Measurements from ENCODE around the gene SDCCAG8.

The SDCCAG8 gene

DNA sequence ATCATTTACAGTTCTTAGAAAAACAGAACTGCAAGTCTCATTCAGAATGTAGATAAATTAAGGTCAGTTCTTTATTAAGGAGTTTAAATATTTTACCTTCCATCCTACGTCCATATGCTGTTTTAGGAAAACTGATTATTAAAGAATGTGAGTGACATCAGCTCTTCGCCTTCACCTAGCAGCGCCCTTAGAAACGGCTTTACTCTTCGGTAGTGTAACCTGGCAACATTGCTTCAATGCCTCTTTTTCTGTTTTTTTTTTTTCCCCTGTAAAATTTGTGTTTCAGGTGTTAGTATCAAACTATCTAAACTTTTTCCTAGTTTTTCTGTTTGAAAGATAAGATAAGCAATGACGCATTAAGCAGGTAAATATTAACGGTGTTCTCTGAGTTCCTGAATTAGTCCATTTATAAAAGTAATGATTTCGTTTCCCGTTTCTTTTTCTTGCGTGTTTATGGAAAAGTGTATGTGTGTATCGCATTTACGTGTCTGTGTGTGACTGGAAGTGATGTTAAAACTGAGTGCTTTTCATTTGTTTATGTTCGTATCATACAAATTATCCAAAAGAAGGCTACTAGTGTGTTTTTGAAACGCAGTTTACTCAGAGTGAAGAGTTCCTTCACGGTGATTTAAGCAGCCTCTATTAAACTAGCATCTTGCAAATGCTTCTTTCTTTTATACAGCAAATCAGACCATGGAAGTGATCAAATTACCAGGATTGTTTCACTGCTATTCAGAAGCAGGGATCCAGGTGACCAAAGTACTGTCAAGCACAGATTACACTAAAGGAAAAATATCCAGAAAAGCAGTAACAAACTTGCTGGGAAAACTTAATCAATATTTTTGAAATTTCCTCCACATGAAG lies 139.0 kb downstream of the SDCCAG8 start:
- no peak for DNase-seq

DNA sequence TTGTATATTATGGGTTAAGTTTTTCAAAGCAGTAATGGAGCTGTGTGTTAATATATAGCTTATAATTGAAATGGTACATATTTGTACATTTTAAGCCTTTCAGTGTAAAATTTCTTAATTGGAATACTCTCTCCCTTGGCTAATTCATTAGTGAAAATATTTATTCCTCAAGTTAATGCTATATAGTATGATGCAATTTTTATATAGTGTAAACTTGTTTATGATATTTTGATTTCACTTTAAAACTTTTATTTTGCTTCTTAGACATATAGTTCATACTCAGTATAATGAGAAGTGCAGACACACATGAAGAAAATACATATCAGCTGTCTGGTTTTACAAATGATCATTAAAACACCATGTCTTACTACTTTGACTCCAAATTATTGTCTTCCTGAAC lies 140.6 kb downstream of the SDCCAG8 start:
- DNase-seq, result no peak

DNA sequence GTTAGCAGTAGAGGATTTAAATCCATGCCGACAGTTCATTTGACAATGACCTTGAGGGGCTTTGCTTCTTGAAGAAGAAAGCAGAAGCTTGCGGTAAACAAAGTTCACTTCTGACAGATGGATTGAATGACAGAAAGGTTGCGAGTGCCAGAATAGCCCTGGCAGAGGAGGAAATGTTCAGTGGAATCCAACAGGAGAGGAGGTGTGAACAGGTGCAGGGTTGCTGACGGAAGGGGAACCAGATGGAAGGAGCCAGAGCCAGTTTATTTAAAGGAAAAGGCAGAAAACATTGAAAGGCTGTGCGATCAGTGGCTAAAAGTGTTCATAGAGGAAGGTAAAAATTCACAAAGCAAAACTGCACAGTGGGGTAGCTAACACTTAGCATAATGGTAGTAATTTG lies 141.0 kb downstream of the SDCCAG8 start:
- DNase-seq, result no peak

DNA sequence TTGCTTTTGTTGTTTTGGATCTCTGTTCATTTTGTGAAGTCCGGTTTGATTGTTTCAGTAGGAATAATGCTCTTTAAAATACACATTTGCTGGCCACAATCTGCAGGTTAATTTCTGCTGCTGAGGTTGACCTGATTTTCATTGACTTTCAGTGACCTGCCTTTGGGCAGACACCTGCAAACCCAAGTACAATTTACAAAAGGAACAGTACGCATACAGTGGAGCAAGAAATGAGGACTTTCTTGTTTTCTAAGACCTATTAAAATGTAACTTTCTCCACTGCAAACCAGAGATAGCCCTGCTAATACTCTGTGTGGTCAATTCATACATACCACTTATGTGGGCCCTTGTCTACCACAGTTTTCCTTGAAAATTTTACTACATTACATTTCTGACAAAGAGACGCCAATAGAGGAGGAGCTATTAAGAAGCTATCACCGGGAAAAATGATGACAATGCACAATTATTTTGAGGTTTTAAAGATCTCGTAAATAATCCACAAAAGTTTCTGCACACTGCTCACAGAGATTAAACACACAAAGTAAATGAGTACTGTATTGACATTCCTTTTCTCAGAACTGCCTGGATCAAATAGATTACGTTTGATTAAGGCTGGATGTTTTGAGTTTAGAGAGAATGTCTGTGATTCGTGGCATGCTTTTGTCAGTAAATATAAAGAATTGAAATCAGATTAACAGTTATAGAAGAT lies 141.9 kb downstream of the SDCCAG8 start:
- DNase-seq, result no peak

DNA sequence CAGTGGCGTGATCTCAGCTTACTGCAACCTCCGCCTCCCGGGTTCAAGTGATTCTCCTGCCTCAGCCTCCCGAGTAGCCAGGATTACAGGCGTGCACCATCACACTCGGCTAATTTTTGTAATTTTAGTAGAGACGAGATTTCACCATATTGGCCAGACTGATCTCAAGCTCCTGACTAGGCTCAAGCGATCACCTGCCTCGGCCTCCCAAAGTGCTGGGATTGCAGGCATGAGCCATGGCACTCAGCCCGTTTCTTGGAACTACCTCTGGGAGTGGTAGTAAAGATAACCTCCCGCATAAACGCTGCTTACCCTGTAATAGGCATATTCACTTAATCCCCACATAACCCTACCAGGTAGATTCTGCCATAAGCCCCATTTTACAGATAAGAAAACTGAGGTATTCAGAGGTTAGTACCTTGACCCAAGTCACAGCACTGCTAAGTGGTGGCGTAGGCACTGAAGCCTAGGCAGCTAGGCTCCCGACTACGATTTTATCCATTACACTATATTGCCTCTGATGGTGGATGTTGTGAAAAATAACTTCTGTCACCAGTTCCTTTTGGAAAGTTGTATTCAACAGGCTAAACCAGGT lies 143.8 kb downstream of the SDCCAG8 start:
- no peak for DNase-seq

DNA sequence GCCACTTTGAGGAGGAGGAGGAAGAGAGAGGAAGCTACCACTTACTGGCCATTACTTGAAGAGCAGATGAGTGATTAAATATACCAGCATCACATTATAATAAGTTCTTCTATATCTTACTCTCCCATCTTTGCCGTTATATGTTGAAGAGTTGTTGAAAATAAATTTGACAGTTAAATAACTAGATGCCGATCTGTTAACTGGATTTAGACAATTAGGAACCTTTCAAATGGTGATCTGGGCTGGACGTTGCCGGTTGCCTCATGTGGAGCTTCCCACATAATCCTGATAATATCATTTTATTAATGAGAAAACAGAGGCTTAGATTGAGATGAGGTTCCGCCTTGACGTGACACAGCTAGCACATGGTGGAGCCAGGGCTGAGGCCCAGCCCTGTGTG lies 147.0 kb downstream of the SDCCAG8 start:
- no peak for DNase-seq

DNA sequence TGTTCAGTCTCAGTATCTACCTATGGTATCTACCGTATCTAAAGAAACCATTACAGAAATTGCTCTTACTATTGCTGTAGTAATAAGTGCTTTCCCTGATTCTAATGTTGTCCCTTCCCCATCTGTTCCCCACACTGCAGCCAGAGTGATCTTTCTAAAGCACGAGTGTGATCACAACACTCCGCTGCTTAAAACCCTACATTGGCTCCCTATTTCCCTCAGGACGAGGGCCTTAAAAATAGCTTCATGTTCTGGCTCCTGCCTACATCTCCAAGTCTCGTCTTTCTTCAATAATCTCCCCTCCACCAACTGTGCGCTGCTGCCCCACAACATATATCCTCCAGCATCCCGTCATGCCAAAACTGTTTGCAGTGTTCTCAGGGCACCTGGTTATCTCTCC lies 150.6 kb downstream of the SDCCAG8 start:
- DNase-seq, result no peak

DNA sequence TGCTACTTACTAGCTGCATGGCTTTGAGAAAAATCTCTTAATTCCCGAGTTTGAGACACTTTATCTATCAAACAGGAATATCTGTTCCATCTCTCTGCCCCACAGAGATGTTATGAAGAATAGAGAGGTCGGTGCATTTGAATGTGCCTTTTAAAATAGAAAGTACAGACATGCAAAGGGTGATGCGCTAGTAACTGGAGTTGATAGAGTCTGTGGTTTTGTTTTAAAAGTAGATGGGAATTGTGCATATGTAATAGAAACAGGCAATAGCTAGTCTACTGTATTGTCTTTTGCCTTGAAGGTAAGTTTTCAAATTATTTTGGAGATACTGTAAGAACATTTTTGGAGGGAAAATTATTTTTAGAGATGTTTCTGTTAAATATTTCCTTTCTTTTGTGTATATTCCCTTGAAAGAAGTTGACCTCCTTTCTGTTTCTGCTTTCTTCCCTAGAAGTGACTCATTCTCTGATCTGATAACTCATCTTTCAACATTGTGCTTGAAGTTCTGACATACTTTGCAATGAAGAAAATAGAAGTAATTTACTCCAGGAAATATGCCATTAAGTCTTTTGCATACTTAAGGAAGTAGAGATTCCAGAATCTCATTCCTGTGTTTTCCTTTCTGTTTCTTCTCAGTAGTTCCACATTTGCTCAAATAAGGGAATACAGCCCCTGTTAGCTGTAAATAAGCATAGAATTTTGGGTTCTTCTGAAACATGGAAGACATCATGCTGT lies 151.6 kb downstream of the SDCCAG8 start:
- no peak for DNase-seq

DNA sequence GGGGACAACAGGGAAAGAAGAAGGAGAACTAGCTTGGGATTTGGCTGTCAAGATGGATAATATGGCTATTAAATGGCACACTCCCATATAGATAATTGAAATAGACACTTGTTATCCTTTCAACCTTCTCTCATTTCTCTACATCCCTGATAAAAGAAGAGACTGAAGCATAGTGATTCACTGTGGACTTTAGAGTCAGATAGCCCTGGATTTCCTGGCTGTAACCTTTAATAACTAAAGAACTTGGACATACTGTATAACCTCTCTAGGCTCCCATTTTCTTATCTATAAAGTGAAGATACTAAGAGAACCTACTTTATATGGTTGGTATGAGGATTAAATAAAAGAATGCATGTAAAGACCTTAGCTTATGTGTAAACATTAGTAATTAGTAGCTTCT lies 152.6 kb downstream of the SDCCAG8 start:
- DNase-seq, result no peak

DNA sequence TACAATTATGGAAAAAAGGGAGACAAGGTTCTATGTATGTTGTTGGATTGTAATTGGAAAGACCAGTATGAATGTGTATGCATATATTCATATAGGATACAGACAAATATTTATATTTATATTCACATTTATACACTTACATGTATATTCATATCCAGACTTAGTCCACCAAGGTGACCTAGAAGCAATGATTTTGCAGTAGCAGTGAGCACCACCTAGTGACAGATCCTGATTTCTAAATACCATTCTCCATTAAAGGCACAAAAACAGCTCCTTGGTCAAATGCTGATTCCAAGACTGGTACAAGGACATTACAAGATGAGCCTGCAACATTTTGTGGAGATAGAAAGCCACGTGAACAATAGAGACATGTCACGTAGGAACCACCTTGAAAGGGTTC lies 153.4 kb downstream of the SDCCAG8 start:
- DNase-seq, result no peak

DNA sequence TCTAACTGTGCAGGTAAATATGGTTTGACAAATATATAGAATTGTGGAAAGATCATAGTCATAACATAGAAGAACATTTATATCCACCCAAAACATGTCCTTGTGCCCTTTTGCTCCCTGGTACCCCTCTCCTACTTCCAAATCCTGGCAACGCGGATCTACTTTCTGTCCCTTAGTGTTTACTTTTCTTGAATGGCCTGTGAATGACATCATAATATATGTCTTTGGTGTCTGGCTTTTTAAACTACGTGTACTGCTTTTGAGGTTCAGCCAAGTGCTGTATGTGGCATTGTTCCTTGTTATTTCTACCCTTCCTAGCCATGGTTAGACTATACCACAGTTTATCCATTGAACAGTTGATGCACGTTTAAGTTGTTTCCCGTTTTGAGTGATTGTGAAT lies 155.6 kb downstream of the SDCCAG8 start:
- DNase-seq, result no peak

DNA sequence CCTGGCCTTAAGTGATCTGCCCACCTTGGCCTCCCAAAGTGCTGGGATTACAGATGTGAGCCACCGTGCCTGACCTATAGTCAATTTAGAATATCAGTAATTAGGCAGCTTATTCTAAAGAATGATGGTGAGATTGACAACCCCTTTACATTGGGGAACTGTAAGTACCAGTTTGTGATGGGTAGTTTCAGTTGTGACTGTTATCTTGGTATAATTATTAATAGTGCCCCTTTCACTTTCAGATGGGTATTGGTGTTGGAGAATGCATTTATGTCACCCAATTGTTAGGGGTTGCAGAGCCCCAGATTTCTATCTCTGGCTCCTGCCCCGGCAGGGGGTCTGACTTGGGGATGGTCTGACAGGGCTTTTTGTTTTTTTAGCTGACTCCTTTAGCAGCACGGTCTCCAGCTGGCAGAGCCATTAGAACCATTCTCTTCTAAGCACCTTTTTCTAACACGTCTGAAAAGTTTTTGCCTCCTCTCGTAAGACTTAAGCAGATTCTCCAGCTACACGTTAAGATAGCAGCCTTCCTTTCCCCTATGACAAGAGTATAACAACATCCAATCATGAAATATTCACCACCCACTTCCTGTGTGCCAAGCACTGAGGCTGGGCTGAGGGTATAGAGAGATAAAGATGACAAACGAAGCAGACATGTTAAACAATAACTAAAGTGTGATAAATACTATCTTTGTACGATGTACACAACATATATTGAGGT lies 157.8 kb downstream of the SDCCAG8 start:
- DNase-seq, result no peak

DNA sequence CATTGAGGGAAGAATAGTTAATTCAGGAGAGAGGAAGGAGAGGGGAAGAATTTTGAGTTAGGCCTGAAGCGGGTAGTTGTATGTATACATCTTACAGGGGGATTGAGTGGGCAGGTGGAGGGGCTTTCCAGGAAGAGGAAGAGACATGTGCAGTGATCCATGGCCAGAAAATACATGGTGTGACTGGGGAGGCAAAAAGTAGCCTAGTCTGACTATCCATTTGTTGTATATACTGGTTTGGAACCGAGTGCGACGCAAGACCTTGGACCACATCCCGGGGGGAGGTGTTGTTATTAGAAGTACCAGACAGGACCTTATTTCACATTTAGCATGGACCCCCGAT lies 158.3 kb downstream of the SDCCAG8 start:
- DNase-seq, result no peak

DNA sequence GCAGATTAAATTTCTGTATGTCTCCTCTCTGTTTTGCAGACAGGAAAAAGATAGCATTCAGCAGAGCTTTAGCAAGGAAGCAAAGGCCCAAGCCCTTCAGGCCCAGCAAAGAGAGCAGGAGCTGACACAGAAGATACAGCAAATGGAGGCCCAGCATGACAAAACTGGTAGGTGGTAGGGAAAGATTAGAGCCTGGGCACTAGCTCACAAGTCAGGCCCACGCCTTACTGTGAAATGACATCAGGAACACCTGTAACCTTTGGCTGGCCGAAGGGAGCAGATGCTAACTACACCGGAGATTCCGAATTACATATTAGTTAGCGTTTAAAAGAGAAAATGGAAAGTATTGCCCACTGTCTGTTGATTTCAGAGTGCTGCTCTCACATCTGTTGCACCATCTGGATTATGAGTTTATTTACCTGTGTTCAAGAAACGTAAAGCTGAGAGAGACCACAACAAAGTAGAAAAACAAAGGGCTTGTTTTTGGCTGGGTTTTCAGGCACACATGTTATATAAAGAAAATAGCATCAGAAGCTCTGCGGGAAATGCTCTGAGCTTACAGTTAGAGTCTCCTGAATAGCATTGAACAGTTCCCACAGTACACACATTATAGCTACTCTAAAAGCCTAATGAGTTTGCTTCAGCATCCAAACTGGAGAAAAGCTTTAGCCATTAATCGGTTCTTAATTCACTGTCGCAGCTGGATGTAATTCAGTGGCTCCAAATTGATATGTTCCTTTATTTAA lies 160.0 kb downstream of the SDCCAG8 start:
- DNase-seq, result no peak

DNA sequence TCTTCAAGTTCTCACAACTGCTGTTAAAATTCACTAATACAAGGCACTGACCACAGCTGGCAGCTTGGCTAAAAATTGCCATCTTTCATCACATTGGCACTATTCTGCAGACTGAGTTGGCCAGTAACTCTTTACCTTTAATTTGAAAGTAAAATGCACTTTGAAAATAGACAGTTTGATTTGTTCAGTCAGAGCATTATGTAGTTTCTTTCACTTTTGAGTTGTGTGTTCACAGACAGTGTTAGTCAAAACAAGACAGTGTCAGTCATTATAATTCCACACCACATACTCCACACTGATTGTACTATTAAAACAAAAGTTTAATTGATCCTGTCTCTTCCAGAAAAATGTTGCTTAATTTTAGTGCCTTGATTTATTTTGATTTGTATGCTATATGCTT lies 160.7 kb downstream of the SDCCAG8 start:
- peak; percentile 76 for DNase-seq

DNA sequence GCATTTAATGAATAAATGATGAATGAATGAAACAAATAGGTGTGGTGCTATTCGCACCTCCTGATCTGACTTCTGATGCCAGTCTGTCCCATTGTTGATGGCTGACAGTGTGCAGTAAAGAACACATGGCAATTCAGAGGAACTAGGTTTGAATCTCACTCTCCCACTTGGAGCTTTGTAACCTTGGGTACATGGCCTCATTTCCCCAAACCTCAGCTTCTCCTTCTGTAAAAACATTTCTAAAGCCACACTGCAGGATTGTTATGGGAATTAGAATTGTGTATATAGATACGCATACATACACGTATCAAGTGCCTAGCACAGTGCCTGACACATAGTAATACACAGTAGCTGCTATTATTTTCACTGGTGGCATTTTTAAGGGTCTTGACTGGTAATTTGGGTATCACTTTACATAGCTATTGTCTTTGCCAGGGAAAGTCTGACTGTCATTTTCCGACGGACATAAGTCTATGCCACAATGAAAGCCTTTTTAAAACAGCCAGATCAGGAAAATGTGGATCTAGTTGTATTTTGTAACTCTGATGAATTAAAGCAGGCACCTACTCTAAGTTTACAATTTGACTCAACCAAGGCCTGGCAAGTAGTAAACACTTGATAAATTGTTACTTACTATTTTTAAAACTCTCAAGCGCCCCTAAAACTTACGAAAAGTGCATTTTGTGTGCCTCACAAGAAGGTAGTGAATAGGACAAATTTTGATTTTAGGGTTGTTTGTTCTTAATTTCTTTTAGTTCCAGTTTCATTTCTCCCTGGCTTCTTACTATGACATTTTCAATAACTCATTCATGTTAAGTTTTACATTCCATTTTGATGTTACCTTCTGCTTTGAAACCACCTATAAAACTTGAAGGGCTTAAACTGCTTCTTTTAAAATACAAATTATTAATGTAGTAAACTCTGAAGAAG lies 164.4 kb downstream of the SDCCAG8 start:
- no peak for DNase-seq

DNA sequence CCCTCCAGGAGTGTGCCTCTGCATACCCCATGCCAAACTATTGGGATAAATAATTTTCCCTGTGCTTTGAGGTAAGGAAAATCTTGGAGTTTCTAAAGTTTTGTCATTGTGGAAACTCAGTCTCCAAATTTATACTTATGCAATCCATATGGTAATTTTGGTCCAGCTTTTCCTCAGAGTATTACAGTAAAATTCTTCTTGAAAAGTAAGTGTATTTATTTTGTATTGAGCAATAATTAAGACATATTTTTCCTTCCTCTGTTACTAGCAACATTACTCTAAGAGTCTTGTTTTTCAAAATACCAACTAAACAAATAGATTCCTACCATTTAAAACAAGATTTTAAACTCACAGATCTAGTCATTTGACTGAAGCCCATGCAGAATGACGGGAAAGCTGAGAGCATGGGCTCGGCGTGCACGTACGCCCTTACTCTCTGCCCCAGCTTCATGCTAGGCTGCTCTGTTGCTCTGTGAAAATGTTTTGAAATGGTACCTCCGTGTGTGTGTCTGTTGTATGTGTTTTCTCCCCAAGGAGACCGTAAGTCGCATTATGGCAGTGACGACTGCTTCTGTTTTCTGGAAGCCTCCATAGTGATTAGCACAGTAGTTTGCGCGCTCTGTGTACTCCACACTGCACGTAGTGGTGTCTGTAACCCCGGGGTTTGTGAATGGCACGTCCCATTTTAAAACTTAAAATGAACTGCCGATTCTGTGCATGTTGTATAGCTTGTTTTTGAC lies 165.3 kb downstream of the SDCCAG8 start:
- DNase-seq, result no peak

DNA sequence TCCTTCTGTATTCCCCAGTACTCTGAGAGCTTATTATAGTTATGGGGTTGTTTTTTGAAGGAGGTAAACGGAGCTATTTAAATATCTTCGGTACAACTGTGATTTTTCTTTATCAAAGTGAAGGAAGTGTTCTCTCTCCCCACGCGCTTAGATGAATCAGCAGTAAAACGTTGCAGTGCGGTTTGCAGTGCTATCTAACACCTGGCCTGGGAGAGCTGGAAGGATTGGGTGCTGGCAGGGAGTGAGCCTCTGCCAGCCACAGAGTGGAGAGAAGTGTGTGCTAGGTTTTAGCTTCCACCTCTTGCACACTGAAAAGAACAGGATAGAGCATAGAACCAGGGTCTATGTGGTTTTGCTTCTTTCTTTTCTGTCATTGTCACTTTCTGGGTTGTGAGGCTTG lies 165.9 kb downstream of the SDCCAG8 start:
- peak; percentile 87 for DNase-seq

DNA sequence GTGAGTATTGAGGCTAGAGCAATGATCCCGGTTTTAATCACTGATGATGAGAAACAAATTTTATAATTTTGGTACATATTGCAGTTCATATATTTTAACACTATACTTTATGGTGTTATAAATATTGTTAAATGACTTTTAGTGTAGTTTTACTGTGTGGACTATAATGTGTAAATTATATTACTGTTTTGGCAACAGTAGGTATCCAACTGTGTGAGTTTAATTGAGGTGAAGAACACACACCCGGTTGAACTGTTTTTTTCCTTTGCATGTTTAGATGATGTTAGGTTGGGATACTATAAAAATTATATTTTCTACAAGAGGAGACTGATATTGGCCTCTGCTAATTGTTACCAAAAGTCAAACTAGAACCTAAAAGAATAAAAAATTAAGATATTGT lies 166.5 kb downstream of the SDCCAG8 start:
- no peak for DNase-seq

DNA sequence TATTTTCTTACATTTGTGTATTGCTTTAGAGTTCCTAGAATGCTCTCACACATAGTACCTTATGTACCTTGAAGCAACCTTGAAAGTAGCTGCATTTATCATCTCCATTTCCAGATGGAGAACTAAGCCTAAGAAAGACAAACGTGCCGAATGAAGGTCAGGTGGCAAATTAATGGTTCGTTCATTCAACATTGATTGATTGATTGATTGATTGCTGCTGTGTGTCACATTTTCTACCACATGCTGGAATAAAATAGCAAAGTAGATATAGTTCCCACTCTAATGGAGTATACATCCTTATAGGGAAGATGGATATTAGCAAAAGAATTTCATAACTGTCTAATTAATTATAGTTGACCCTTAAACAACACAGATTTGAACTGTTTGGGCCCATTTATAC lies 172.2 kb downstream of the SDCCAG8 start:
- no peak for DNase-seq
